Raji (cell line): ENCODE data around the gene TEF.

Experiments
- POLR2A ChIP-seq: IDR thresholded peaks from 2 replicates; pipeline ENCODE4 v1.6.1; 2011; ENCODE audit warnings: low read depth, low read length, control low read depth; ENCODE audit not compliant: insufficient read depth

The TEF gene

GRCh38 chr22:41365425-41365824 is 16.3 kb upstream of the TEF start:
- TF ChIP-seq POLR2A: no peak

- TF ChIP-seq POLR2A: no peak
Observed at GRCh38 chr22:41366323-41367029, 15.3 kb upstream of the TEF start.

DNA sequence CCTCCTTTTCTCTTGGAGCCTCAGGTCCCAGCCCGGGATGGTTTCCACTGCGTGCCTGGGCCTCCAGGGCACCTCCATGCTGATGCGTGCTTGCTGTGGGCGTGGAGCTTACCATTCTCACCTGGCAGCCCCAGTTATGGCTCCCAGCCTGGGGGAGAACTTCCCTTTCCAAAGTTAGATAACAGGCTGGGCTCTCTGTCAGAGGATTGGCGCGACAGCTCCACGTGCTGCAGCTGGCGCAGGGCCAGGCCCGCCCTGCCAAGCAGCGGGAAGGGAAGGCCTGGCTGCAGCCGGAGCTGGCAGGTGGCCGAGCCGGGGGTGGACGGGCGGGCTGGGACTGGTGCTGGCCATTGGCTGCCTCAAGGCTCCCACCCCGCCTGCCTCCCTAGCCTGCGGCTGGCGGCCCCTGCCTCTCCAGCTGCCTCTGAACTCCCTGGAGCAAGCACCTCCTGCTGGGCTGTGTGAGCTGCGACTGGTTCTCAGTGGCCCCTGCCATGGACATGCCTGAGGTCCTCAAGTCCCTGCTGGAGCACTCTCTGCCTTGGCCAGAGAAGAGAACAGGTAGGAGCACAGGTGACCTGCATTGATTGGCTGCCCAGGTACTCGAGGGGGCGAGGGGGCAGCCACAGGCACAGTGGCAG is 14.6 kb upstream of the TEF start:
- no peak for TF ChIP-seq POLR2A

DNA sequence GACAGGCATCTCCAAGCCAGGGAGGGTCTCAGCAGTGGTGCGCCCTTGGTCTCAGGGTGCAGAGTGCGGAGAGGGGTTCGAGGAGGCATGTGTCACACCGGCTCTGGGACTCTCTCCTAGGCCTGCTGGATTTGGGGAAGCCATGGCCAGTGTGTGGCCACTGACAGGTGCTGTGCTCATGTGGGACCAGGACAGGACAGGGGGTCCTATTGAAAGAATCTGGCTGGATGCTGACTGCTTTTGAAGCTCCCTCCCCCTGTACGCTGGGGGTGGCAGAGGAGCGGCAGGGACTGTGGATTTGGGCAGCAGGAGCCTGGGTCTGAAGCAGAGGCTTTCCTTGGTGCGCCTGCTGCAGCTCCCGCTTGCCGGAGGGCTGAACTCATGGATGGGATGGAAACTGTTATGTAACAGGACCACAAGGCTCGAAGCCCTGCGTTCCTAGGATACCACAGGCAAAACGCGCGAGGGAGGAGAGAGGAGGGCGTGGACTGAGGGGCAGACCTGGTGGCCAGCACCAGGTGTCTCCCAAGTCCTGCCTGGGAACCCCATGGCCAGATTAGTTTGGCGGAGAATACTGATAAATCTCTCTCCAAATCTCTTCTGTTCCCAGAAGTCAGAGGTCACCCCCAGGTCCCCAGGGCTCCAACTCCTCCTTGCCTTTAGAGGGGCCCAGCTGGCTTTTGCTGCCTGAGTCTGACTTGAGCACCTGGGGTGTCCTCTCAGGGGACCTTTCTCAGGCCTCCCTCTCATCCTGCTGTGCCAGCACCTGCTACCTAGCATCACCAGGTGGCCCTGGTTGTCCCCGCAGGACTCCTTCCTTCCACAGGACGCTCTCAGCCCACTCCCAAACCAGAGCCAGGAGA is 13.8 kb upstream of the TEF start:
- no peak for TF ChIP-seq POLR2A

- TF ChIP-seq POLR2A: no peak
Observed at GRCh38 chr22:41368543-41369423, 13.0 kb upstream of the TEF start.

DNA sequence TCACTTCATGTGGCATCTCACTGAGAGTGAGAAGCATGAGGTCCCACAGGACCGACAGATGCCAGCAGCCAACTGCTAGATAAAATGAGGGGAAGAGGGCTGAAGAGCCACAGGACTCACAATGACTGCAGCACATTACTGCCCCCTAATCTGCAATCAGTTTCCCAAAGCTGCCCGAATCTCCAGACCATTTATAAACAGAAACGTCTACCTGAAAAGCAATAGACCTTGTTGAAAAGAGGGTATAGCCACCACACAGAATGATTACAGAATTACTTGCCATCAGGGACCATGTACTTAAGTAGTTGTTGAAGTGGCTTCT is 12.4 kb upstream of the TEF start:
- TF ChIP-seq POLR2A: no peak

DNA sequence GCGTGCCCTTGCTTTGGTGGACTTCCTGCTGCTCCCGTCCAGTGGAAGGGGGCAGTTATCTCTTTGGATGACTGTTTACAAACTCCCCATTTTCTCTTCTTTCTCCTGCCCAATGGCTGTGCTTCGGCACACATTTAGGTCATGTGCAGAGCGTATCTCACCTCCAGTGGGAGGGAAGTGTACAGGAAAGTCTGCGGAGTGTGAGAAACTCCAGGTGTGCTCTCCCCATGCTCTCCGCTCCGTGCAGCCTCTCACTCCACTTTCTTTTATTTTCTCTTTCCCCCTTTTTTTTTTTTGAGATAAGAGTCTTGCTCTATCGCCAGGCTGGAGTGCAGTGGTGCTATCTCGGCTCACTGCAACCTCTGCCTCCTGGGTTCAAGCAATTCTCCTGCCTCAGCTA is 11.9 kb upstream of the TEF start:
- TF ChIP-seq POLR2A: no peak

- no peak for TF ChIP-seq POLR2A
Observed at GRCh38 chr22:41377846-41378245, 3.9 kb upstream of the TEF start.

GRCh38 chr22:41380993-41381328 is 781 bp upstream of the TEF start:
- peak; percentile 72 for TF ChIP-seq POLR2A

DNA sequence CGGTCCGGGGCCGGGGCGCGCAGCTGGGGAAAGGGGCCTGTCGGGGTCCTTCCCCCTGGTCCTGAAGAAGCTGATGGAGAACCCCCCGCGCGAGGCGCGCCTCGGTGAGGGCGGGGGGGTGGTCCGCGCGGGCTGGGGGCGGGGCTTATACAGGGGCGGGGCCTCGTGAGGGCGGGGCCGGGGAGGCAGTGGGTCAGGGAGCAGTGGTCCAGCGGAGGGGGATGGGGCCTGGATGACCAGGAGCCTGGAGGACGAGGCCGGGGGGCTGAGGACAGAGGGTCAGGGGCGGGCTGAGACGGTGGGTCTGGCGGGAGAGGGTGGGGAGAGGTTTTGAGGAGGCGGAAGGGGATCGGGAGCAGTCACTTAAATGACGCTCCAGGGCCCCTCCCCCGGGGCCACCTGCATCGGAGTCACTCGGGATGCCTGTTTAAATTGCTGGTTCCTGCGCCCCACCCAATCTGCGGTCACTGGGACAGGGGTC is 396 bp downstream of the TEF start:
- TF ChIP-seq POLR2A: no peak

DNA sequence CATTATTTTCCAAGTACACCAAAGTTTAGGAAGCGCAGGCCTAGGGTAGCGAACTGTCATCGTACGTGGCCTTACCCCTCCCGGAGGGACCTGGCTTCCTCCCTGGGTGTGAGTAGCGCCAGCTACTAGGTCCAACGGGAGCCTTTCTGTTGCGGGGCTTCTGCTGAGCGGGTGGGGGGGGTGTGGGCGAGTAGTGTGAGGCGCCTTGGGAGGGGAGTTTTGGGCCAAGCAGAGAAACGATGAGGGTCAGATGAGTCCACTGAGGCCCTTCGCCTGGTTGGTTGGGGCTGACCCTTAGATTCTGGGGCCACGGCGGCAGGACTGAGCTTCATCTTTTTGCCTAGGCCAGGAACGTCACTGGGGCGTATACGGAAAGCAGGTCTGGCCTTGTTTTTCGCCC is 868 bp downstream of the TEF start:
- TF ChIP-seq POLR2A: no peak

DNA sequence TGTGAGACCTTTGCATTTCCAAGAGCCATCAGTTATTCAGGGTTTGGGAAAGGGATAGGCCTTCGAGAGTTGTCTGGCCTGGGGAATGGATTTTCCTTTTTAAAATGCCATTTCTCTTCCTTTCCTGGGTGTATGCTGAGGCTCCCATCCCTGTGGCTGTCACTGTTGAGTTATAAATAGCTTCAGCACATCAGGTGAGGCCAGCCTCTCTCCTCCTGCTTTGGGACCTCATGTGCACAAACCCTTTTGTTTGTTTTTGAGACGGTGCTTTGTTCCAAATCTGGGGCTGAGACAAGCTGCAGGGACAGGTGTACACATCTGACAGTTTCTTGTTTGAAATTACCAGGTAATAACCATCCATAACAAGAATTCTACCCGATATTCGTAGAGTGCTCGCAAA is 1.3 kb downstream of the TEF start:
- no peak for TF ChIP-seq POLR2A

DNA sequence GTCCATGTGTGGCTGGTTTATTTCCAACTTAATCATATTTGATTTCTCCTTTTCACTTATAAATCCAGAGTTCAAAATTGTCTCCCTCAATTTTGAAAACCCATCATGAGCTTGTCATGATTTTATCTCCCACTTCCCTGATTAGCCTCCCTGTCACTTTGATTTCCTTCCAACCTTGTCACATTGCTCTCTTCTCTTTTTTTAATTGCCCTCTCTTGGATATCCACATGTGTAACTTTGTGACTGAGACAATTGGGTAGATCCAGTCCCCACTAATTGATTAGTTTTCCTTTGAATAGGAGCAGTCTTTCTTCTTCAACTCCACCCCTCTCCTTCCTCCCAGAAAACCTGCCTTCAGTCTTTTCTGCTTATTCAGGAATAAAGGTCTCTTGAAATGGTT is 2.4 kb downstream of the TEF start:
- TF ChIP-seq POLR2A: no peak

DNA sequence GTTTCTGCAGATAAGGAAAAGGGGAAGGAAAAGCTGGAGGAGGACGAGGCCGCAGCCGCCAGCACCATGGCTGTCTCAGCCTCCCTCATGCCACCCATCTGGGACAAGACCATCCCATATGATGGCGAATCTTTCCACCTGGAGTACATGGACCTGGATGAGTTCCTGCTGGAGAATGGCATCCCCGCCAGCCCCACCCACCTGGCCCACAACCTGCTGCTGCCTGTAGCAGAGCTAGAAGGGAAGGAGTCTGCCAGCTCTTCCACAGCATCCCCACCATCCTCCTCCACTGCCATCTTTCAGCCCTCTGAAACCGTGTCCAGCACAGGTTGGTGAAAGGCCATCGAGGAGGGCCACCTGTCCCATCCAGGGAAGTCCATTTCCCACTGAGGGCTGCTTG is 5.6 kb downstream of the TEF start:
- no peak for TF ChIP-seq POLR2A

GRCh38 chr22:41394012-41394356 is 12.2 kb downstream of the TEF start:
- no peak for TF ChIP-seq POLR2A

DNA sequence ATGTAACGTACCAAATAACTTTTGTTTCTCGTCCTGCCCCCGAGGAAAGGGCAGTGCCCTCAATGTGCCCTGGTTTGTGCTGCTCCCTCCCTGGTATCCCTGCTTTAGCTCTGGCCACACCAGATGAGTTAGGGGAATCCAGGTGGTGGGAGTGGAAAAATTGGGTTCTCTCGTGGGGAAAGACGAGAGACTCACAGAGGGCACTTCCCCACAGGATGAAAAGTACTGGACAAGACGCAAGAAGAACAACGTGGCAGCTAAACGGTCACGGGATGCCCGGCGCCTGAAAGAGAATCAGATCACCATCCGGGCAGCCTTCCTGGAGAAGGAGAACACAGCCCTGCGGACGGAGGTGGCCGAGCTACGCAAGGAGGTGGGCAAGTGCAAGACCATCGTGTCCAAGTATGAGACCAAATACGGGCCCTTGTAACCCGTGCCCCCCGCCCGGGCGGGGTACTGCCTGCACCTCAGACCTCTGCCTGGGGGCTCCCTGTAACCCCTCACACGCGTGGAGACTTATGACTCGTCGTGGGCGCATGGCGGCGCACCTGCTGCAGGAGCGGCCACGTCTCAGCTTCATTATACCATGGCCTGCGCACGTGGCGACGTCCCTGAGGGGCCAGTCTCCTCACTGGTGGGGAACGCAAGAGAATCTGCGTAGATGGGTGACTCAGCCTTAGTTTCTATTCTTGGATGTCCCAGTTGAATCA is 13.9 kb downstream of the TEF start:
- TF ChIP-seq POLR2A: no peak
